Spleen (tissue), 11 donors: ENCODE data around the gene TMEM198. TPM values are rescaled to one million over a fixed set of nuclear protein-coding genes. Genes with fewer than 3 reads are reported as not detected.
A peak's percentile ranks its signal among the peaks of the same experiment; 100 is the strongest.

Source experiments
- DNase-seq: peaks from one replicate; pipeline ENCODE4 v3.0.0-alpha.2; 2020
- H3K27ac ChIP-seq, 8 donors: fragments of 200-600 bp; sonication (generic) in 7 of 8; 1 replicate in 4 of 8; 2 replicates in 4 of 8; pipeline versions ENCODE4 v1.5.0 to v1.8.0; 2016 to 2021; ENCODE audit warnings: inconsistent platforms in 4 of 8, mild to moderate bottlenecking in 4 of 8, moderate library complexity in 1 of 8
- H3K27me3 ChIP-seq, 7 donors: fragments of 200-600 bp; sonication (generic) in 6 of 7; replicated peaks in 1 of 7; 1 replicate in 4 of 7; 2 replicates in 3 of 7; pipeline versions ENCODE4 v1.5.0 to v1.8.0; 2016 to 2021; ENCODE audit warnings: inconsistent platforms in 3 of 7, mild to moderate bottlenecking in 1 of 7
- H3K36me3 ChIP-seq, 6 donors: fragments of 200-600 bp; sonication (generic) in 5 of 6; 1 replicate in 4 of 6; 2 replicates in 2 of 6; pipeline versions ENCODE4 v1.5.0 to v1.8.0; 2016 to 2021; ENCODE audit warnings: inconsistent platforms in 2 of 6
- H3K4me1 ChIP-seq, 6 donors: fragments of 200-600 bp; sonication (generic) in 5 of 6; 1 replicate in 3 of 6; 2 replicates in 3 of 6; pipeline versions ENCODE4 v1.5.0 to v1.8.0; 2016 to 2021; ENCODE audit warnings: inconsistent platforms in 3 of 6
- H3K4me3 ChIP-seq, 8 donors: fragments of 200-600 bp; sonication (generic) in 7 of 8; 1 replicate in 4 of 8; 2 replicates in 4 of 8; pipeline versions ENCODE4 v1.5.0 to v1.8.0; 2016 to 2021; ENCODE audit warnings: inconsistent platforms in 4 of 8, mild to moderate bottlenecking in 4 of 8, moderate library complexity in 2 of 8
- H3K9me3 ChIP-seq, 8 donors: fragments of 200-600 bp; sonication (generic) in 7 of 8; 1 replicate in 4 of 8; 2 replicates in 4 of 8; pipeline versions ENCODE4 v1.5.0 to v1.8.0; 2016 to 2021; ENCODE audit warnings: inconsistent platforms in 4 of 8
- POLR2A ChIP-seq, 3 donors: fragments of 450-650 bp; IDR thresholded peaks; one replicate each; pipeline ENCODE4 v1.5.1; 2017; ENCODE audit warnings: antibody characterized with exemption in 3 of 3, mild to moderate bottlenecking in 1 of 3
- POLR2AphosphoS5 ChIP-seq, 3 donors: sonication (generic); formaldehyde crosslinking; IDR thresholded peaks; one replicate each; pipeline ENCODE4 v1.5.1; 2017; ENCODE audit warnings: antibody characterized with exemption in 3 of 3
- WGBS, 5 donors: extraction: QIAGEN DNeasy Blood & Tissue Kit in 3 of 5; methylation state at CpG; one replicate each; pipeline versions ENCODE4 v1.1.5 to v1.1.7; 2013 to 2018; 5-methylcytosine and 5-hydroxymethylcytosine counted together
- intact Hi-C: fragments of 100-400 bp; cut with DNase I; formaldehyde crosslinking; loops from one replicate; pipeline ENCODE4 v1.15.0; 2023; ENCODE audit warnings: low total_unique reads
- polyA plus RNA-seq, 3 donors: library from polyadenylated mRNA; stranded (reverse); fragments of 200-250 nt; gene quantifications; one replicate each; pipeline ENCODE4 v1.2.1, GENCODE V29; 2013
- total RNA-seq, 7 donors: library from RNA; depleted of rRNA in 3 of 7; stranded (reverse); fragments of >200 nt in 3 of 7; fragmentation: NEBNext Ultra II Directional in 4 of 7; extraction: Animal tissue kit (Norgen Biotek cat#: 25700) in 4 of 7; gene quantifications; one replicate each; pipeline versions ENCODE4 v1.1.0 to v1.2.1, GENCODE V29; 2016 to 2021
- TF ChIP-seq, protein P1 (sequence below), 11 experiments: fragments of 200-600 bp in 7 of 11; fragments of 450-650 bp in 4 of 11; sonication (generic) in 4 of 11; IDR thresholded peaks in 8 of 11; conservative IDR thresholded peaks in 3 of 11; 1 replicate in 7 of 11; 2 replicates in 4 of 11; pipeline versions ENCODE4 v1.4.0 to v1.8.0; 2016 to 2021; ENCODE audit warnings: antibody characterized with exemption in 11 of 11, inconsistent platforms in 4 of 11, mild to moderate bottlenecking in 1 of 11
- donor health status: healthy with polysubstance abuse.
- donor health status: DM: no; HTN: no; CAD: no; lungs with moderate emphysema.
- donor health status: DM: no; HTN: no; CAD: no.
- donor health status: Bipolar disorder and iron deficiency.
- donor health status: healthy.
- donor health status: DM: no; HTN: no; CAD: no.
- donor health status: DM: yes; HTN: yes; CAD: no.

TMEM198 gene
- total and polyA plus RNA-seq, 10 donors, result 0.39 to 2.8 (median 1.3) TPM

DNA sequence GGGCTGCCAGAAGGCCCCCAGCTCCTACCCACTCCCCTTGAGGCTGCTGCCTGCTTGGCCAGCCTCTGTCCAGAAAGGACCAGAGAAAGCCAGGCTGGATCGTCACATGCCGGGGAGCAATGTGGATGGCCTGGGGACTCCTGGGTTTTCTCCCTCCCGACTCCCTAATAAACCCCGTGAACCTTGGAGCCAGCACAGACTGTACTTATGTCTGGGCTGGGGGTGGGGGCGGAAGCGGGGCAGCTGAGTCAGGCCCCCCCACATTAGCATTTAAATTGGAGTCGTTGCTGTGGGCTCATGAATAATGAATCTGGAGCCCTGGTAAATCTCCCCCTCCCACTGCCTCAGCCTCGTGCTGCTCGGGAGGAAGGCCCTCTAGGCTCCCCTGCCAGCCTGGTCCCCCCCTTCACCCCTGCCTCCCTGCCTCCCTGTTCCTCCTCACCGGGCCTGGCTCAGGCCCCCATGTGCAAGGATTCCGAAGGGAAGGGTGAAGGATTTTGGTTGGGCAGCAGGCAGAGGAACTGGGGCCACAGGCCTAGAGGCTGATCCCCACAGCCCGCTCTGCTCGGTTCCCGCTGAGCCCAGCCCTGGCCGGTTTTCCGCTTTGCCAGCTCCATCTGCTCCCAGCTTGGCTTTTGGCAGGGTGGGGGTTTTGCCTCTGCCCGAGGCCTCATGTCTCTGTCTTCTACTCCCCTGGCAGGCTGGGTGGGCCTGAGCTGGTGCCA lies 36.9 kb upstream of the TMEM198 start:
- Histone ChIP-seq H3K36me3 (peaks cover 0 to 62% (median 53%) of the 10 kb centered on the region in 6 donors), H3K27me3 (peaks cover 0 to 43% (median 30%) of the 10 kb centered on the region in 7 donors), H3K4me1 (peaks cover 4 to 29% (median 18%) of the 10 kb centered on the region in 6 donors), H3K4me3 (no peak overlapping the region), H3K27ac (no peak overlapping the region), H3K9me3 (no peaks in the 10 kb centered on the region)
- TF ChIP-seq, protein P1, sequence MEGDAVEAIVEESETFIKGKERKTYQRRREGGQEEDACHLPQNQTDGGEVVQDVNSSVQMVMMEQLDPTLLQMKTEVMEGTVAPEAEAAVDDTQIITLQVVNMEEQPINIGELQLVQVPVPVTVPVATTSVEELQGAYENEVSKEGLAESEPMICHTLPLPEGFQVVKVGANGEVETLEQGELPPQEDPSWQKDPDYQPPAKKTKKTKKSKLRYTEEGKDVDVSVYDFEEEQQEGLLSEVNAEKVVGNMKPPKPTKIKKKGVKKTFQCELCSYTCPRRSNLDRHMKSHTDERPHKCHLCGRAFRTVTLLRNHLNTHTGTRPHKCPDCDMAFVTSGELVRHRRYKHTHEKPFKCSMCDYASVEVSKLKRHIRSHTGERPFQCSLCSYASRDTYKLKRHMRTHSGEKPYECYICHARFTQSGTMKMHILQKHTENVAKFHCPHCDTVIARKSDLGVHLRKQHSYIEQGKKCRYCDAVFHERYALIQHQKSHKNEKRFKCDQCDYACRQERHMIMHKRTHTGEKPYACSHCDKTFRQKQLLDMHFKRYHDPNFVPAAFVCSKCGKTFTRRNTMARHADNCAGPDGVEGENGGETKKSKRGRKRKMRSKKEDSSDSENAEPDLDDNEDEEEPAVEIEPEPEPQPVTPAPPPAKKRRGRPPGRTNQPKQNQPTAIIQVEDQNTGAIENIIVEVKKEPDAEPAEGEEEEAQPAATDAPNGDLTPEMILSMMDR (IDR thresholded peaks at IDR 0.05 in 8 of 11, conservative IDR thresholded peaks at IDR 0.05 in 3 of 11), result no peak
- peak in 1 of 3 donors; percentile 8 for TF ChIP-seq POLR2AphosphoS5 (IDR thresholded peaks at IDR 0.05)
- TF ChIP-seq POLR2A (IDR thresholded peaks at IDR 0.05), result no peak
- intact Hi-C loops, result no loop called here
- 87 to 89% (median 88%) methylated on average over 11 to 17 of the region's 17 CpGs for WGBS, 5 donors
- DNase-seq, result no peak

DNA sequence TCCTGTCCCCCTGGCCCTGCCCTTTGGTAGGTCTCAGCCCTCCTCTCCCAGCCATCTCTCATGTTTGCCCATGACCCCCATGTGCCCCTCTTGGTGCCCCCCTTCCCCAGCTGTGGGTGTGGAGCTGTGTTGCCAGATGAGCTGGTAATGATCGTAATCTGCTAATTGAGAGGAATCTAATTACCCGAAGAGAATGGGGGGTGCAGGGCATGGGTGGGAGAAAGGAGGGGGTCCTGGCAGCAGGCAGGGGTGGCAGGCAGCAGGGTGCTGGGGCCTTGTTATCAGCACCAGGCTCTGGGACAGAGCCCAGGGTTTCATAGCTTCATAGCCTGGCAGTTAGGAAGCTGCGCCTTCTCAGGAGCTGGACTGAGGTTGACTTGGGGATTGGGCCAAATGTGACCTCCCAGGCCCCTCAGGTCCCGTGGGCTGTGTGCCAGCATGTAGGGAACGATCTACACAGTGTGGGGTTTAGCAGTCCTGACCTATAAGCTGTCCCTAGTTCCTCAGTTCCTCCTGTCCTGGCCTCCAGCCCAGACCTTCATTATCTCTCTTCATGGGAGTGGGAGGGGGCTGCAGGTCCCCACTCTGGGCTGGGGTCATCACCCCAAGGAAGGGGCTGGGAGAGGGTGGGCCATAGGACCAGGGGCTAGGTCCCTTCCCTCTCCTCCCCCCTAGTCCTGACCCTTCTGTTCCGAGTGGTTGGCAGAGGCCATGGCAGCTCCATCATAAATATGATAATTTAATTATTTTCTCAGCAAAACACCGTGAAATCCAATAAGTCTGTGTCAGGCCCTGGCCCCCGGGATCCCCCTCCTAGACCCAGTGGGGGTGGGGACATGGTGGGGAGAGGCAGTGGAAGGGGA lies 36.0 kb upstream of the TMEM198 start:
- 68 to 73% (median 72%) methylated on average over 6 to 8 of the region's 8 CpGs for WGBS, 5 donors
- H3K4me1 ChIP-seq, result peaks cover 4 to 33% (median 19%) of the 10 kb centered on the region in 6 donors

DNA sequence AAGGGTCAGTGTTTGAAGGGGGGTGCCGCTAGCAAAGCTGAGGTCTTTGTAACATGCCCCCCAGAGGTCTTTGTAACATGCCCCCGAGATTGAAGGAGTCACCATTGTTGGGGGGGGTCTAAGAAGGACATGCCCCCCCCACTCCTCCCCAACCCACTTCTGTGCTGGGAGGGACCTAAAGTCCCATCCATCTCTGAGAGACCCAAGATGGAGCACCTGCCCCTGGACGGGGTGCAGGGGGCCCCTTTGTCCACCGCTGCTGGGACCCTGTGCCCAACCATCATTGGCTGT lies 35.4 kb upstream of the TMEM198 start:
- H3K36me3 ChIP-seq, result peaks cover 0 to 48% (median 44%) of the 10 kb centered on the region in 6 donors
- intact Hi-C loops, result no loop called here
- H3K9me3 ChIP-seq, result no peaks in the 10 kb centered on the region
- no peak for DNase-seq
- peaks cover 4 to 36% (median 19%) of the 10 kb centered on the region in 6 donors for H3K4me1 ChIP-seq
- TF ChIP-seq, protein P1 (IDR thresholded peaks at IDR 0.05 in 8 of 11, conservative IDR thresholded peaks at IDR 0.05 in 3 of 11), result no peak
- TF ChIP-seq POLR2A (IDR thresholded peaks at IDR 0.05) (no peak), POLR2AphosphoS5 (IDR thresholded peaks at IDR 0.05) (no peak)
- no peak overlapping the region for H3K27ac ChIP-seq
- H3K4me3 ChIP-seq, result no peak overlapping the region
- H3K27me3 ChIP-seq, result peaks cover 0 to 57% (median 44%) of the 10 kb centered on the region in 7 donors
- 58 to 81% (median 68%) methylated on average over 4 of the region's 4 CpGs for WGBS, 5 donors

More for the DNA sequence above, 36.0 kb upstream of the TMEM198 start:
- TF ChIP-seq, protein P1 (IDR thresholded peaks at IDR 0.05 in 8 of 11, conservative IDR thresholded peaks at IDR 0.05 in 3 of 11), result no peak
- no peak for TF ChIP-seq POLR2AphosphoS5 (IDR thresholded peaks at IDR 0.05)
- no peak for TF ChIP-seq POLR2A (IDR thresholded peaks at IDR 0.05)
- Histone ChIP-seq H3K27ac (no peak overlapping the region), H3K27me3 (peaks cover 0 to 51% (median 39%) of the 10 kb centered on the region in 7 donors), H3K4me3 (no peak overlapping the region), H3K9me3 (no peaks in the 10 kb centered on the region), H3K36me3 (peaks cover 0 to 54% (median 49%) of the 10 kb centered on the region in 6 donors)
- DNase-seq, result no peak
- intact Hi-C loops, result no loop called here
